B cell (primary cell): ENCODE data around the gene BEST1. TPM values are rescaled to one million over a fixed set of nuclear protein-coding genes. Genes with fewer than 3 reads are reported as not detected.

ENCODE experiments used
- ATAC-seq: fragments of 200-7000 bp; cut with Tn5 transposase; one replicate; pipeline ENCODE4 v1.10.0; 2021; ENCODE audit warnings: low read depth, mild to moderate bottlenecking, moderate number of reproducible peaks, moderate library complexity
- CTCF ChIA-PET: fragments of 350-600 bp; sonication (Branson Sonifier 250); formaldehyde crosslinking; loops from one replicate; lab custom pipeline; 2021; ENCODE audit warnings: antibody characterized with exemption, inconsistent platforms; lab: Charles Lee
- POLR2A ChIA-PET: fragments of 350-600 bp; sonication (Branson Sonifier 250); formaldehyde crosslinking; loops from one replicate; lab custom pipeline; 2021; ENCODE audit warnings: antibody characterized with exemption; lab: Charles Lee
- DNase-seq: peaks from one replicate; pipeline ENCODE4 v3.0.0; 2013
- H2AFZ ChIP-seq: 2 replicates; pipeline ENCODE4 v1.6.1; 2012; ENCODE audit warnings: mild to moderate bottlenecking, low read depth, low read length; ENCODE audit not compliant: insufficient read depth, poor library complexity, severe bottlenecking
- H3K27ac ChIP-seq, 2 donors: 1 replicate in 1 of 2; 2 replicates in 1 of 2; pipeline ENCODE4 v1.5.1; 2012 to 2013; ENCODE audit warnings: low read length in 2 of 2, mild to moderate bottlenecking in 2 of 2, moderate library complexity in 1 of 2
- H3K27me3 ChIP-seq, 4 experiments: fragments of 200-600 bp in 1 of 4; sonication (generic) in 1 of 4; replicated peaks in 1 of 4; 1 replicate in 2 of 4; 2 replicates in 2 of 4; pipeline versions ENCODE4 v1.6.1 to v1.7.0; 2013 to 2016; ENCODE audit warnings: low read length in 3 of 4, mild to moderate bottlenecking in 2 of 4, mixed read lengths in 1 of 4, moderate library complexity in 1 of 4; ENCODE audit not compliant: insufficient read depth in 4 of 4, control insufficient read depth in 3 of 4; ENCODE audit errors: control extremely low read depth in 1 of 4
- H3K36me3 ChIP-seq, 2 experiments: replicated peaks in 1 of 2; 1 replicate in 1 of 2; 2 replicates in 1 of 2; pipeline versions ENCODE4 v1.6.1 to v1.7.1; 2013; ENCODE audit warnings: low read length in 1 of 2; ENCODE audit not compliant: insufficient read depth in 2 of 2, control insufficient read depth in 1 of 2; ENCODE audit errors: control extremely low read depth in 1 of 2, extremely low read depth in 1 of 2
- H3K4me1 ChIP-seq, 2 donors: fragments of 200-600 bp in 1 of 2; sonication (generic) in 1 of 2; 1 replicate in 1 of 2; 2 replicates in 1 of 2; pipeline versions ENCODE4 v1.5.1 to v1.6.1; 2013 to 2017; ENCODE audit warnings: low read length in 2 of 2; ENCODE audit not compliant: control insufficient read depth in 2 of 2, insufficient read depth in 2 of 2
- H3K4me2 ChIP-seq: replicated peaks from 2 replicates; pipeline ENCODE3; 2012; ENCODE audit warnings: mild to moderate bottlenecking, low read depth, low read length; ENCODE audit not compliant: poor library complexity, severe bottlenecking
- H3K4me3 ChIP-seq, 5 experiments: fragments of 200-600 bp in 1 of 5; sonication (generic) in 1 of 5; 1 replicate in 3 of 5; 2 replicates in 2 of 5; pipeline versions ENCODE4 v1.5.1 to v1.7.0; 2011 to 2016; ENCODE audit warnings: low read length in 4 of 5, mild to moderate bottlenecking in 4 of 5, low read depth in 2 of 5, control low read depth in 1 of 5, moderate library complexity in 1 of 5; ENCODE audit not compliant: insufficient read depth in 1 of 5; ENCODE audit errors: control extremely low read depth in 1 of 5, extremely low read depth in 1 of 5
- H3K79me2 ChIP-seq: fragments of 200-600 bp; sonication (generic); one replicate; pipeline ENCODE4 v1.6.0; 2016; ENCODE audit warnings: low read length; ENCODE audit not compliant: control insufficient read depth, insufficient read depth
- H3K9ac ChIP-seq: fragments of 200-600 bp; sonication (generic); 2 replicates; pipeline ENCODE4 v1.6.1; 2017; ENCODE audit warnings: mild to moderate bottlenecking, low read length, moderate library complexity
- H3K9me3 ChIP-seq, 3 donors: one replicate each; pipeline versions ENCODE4 v1.6.1 to v1.7.1; 2013; ENCODE audit warnings: low read length in 2 of 3; ENCODE audit not compliant: control insufficient read depth in 2 of 3, insufficient read depth in 1 of 3; ENCODE audit errors: control extremely low read depth in 1 of 3
- H4K20me1 ChIP-seq: 2 replicates; pipeline ENCODE4 v1.6.0; 2012; ENCODE audit warnings: mild to moderate bottlenecking, low read length; ENCODE audit not compliant: insufficient read depth, control insufficient read depth, poor library complexity, severe bottlenecking
- H3K27ac Mint-ChIP-seq: one replicate; pipeline ENCODE4 v1.8.0; 2021; ENCODE audit warnings: mixed read lengths
- H3K27me3 Mint-ChIP-seq: one replicate; pipeline ENCODE4 v1.8.0; 2021; ENCODE audit warnings: mixed read lengths
- H3K4me1 Mint-ChIP-seq: one replicate; pipeline ENCODE4 v1.8.0; 2021; ENCODE audit warnings: mixed read lengths
- H3K4me3 Mint-ChIP-seq: one replicate; pipeline ENCODE4 v1.8.0; 2021; ENCODE audit warnings: mixed read lengths
- H3K9me3 Mint-ChIP-seq: one replicate; pipeline ENCODE4 v1.8.0; 2022; ENCODE audit warnings: mixed read lengths; ENCODE audit not compliant: insufficient read depth
- EZH2 ChIP-seq: IDR thresholded peaks from 2 replicates; pipeline ENCODE4 v1.6.1; 2012; ENCODE audit warnings: borderline replicate concordance, low read depth, mild to moderate bottlenecking, moderate library complexity, low read length; ENCODE audit not compliant: insufficient read depth, poor library complexity, severe bottlenecking
- WGBS: methylation state at CpG from one replicate; pipeline ENCODE4 v1.1.5; 2013; ENCODE audit warnings: missing lambda C conversion rate; ENCODE audit not compliant: insufficient coverage; 5-methylcytosine and 5-hydroxymethylcytosine counted together
- intact Hi-C: fragments of 100-400 bp; cut with micrococcal nuclease; formaldehyde crosslinking; loops from one replicate; pipeline ENCODE4 v1.10.0; 2022
- polyA plus RNA-seq: library from polyadenylated mRNA; depleted of rRNA; stranded (reverse); fragments of >200 nt; gene quantifications from 2 replicates; pipeline ENCODE4 v1.2.3, GENCODE V29; 2012
- total RNA-seq, 2 donors: library from RNA; stranded (reverse); fragments of 120-200 nt in 1 of 2; gene quantifications; 1 replicate in 1 of 2; 2 replicates in 1 of 2; pipeline versions ENCODE4 v1.2.3 to v1.2.4, GENCODE V29; 2013 to 2022
- TF ChIP-seq, protein P1 (sequence below): fragments of 200-600 bp; IDR thresholded peaks from one replicate; pipeline ENCODE4 v1.8.0; 2022; ENCODE audit warnings: antibody characterized with exemption, mild to moderate bottlenecking

BEST1 gene
- total and polyA plus RNA-seq, 2 donors (not counting 1 experiment from before 2014, with no cell fraction given), result 0.07 to 0.99 TPM

GRCh38 chr11:61922539-61922938 is 27.6 kb upstream of the BEST1 start:
- Mint-ChIP-seq H3K9me3 (no peaks in the 10 kb centered on the region), H3K4me3 (no peak overlapping the region), H3K27me3 (peaks cover 45% of the 10 kb centered on the region), H3K27ac (no peak overlapping the region), H3K4me1 (peaks cover 14% of the 10 kb centered on the region)
- ATAC-seq (no peak), DNase-seq (peak; percentile 6)
- Histone ChIP-seq H3K4me3 (no peak overlapping the region), H3K4me1 (peaks cover 4 to 7% of the 10 kb centered on the region in 2 donors), H2AFZ (no peak overlapping the region), H3K27ac (no peak overlapping the region), H3K9me3 (peaks cover 0 to 7% (median 0%) of the 10 kb centered on the region in 3 donors), H3K79me2 (no peaks in the 10 kb centered on the region), H3K36me3 (no peaks in the 10 kb centered on the region), H3K27me3 (peaks cover 0 to 28% (median 13%) of the 10 kb centered on the region in 4 experiments), H3K4me2 (no peak overlapping the region), H4K20me1 (no peaks in the 10 kb centered on the region), H3K9ac (no peak overlapping the region)
- intact Hi-C loops, result no loop called here
- ChIA-PET CTCF (interaction anchor here (0.7 kb wide), 1 partner anchor 179 kb away, joined by 3 read pairs; no protein-coding TSS in a partner anchor), POLR2A (no interaction called here)
- TF ChIP-seq, protein P1, sequence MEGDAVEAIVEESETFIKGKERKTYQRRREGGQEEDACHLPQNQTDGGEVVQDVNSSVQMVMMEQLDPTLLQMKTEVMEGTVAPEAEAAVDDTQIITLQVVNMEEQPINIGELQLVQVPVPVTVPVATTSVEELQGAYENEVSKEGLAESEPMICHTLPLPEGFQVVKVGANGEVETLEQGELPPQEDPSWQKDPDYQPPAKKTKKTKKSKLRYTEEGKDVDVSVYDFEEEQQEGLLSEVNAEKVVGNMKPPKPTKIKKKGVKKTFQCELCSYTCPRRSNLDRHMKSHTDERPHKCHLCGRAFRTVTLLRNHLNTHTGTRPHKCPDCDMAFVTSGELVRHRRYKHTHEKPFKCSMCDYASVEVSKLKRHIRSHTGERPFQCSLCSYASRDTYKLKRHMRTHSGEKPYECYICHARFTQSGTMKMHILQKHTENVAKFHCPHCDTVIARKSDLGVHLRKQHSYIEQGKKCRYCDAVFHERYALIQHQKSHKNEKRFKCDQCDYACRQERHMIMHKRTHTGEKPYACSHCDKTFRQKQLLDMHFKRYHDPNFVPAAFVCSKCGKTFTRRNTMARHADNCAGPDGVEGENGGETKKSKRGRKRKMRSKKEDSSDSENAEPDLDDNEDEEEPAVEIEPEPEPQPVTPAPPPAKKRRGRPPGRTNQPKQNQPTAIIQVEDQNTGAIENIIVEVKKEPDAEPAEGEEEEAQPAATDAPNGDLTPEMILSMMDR, result no peak
- TF ChIP-seq EZH2, result no peak
- no CpG with 5 or more reads among the region's 6 CpGs for WGBS

DNA sequence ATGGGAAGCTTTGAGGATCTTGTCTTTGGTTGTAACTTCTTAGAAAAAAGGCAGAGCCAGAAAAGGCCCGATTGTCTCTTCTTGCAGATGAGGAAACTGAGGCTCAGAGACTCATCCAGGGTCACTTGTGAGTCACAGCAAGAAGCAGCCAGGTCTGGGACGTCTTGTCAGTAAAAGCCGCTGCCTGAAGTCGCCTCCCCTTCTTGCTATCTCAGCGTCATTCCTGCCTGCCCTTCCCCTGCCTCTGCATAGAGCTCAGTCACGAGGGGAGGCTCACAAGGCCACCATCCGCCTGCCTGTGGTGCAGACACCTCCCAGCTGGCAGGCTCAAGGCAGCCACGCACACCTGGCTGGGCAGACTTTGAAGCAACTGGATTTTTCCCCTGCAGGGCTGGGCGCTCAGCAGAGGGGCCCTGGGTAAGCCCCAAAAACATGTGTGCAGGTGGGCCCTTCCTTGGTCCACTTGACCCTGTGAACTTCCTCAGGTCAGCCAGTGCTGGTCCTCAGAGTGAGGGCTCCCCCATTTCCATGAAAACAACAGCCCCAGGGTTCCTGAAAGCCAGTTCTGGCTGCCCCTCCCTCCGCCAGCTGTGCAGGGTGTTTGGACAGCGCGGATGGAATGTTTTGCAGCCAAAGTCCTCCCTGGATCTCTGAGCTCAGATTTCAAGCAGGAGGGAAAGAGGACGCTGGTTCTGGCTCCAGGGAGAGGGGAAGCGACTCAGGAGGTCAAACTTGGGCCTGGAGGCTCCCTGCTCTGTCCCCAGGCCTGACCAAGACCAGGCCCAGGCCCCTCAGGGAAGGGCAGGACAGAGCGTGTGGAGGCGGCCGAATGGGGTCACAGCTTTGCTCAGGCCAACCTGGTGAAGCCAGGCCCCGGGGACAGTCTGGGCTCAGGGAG is 26.7 kb upstream of the BEST1 start:
- CTCF ChIA-PET, result interaction anchor here (0.7 to 1.2 kb wide), 2 partner anchors 24 to 25 kb away, joined by 3 read pairs; no protein-coding TSS in a partner anchor

More for the DNA sequence above, 26.7 kb upstream of the BEST1 start:
- Mint-ChIP-seq H3K27me3 (peaks cover 39% of the 10 kb centered on the region), H3K4me3 (no peak overlapping the region), H3K9me3 (no peaks in the 10 kb centered on the region), H3K27ac (no peak overlapping the region), H3K4me1 (peaks cover 5% of the 10 kb centered on the region)
- Histone ChIP-seq H3K9ac (no peak overlapping the region), H2AFZ (no peak overlapping the region), H3K79me2 (no peaks in the 10 kb centered on the region), H3K4me3 (no peak overlapping the region), H3K4me2 (no peak overlapping the region), H3K4me1 (no peaks in the 10 kb centered on the region), H3K27me3 (peaks cover 0 to 19% (median 5%) of the 10 kb centered on the region in 4 experiments), H3K9me3 (peaks cover 0 to 7% (median 0%) of the 10 kb centered on the region in 3 donors), H3K36me3 (no peaks in the 10 kb centered on the region), H4K20me1 (no peaks in the 10 kb centered on the region), H3K27ac (no peak overlapping the region)
- no peak for TF ChIP-seq EZH2
- TF ChIP-seq, protein P1, result no peak
- DNase-seq (peak; percentile 8), ATAC-seq (no peak)
- intact Hi-C loops, result no loop called here
- 76% methylated on average over 18 of the region's 18 CpGs for WGBS
- POLR2A ChIA-PET, result no interaction called here
